GM18526 (cell line): Measurements from ENCODE around the gene LAIR1.

Experiments
- POLR2A ChIP-seq: IDR thresholded peaks from 3 replicates; pipeline ENCODE4 v1.6.1; 2011; ENCODE audit not compliant: insufficient read length; ENCODE audit errors: extremely low read depth

Gene LAIR1

DNA sequence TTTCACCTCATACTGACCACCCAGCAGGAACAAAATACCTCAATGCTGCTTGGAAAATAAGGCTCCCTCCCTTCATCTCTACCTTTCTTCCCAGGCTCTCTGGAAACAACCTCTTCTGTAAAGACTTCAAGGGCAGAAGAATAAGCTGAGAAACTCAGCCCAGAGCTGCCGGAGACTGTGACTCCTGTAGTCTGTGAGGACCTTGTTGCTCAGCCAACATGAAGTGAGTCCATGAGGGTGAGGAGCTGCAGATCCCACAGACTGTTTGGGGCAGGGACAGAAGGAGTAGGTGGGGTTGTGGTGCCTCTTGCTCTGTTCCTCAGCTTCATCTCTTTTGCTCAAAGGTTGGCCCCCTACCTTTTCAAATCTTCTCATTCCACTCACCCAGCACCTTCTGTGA lies 59.6 kb downstream of the LAIR1 start:
- no peak for TF ChIP-seq POLR2A

GRCh38 chr19:54302257-54302656 lies 62.5 kb downstream of the LAIR1 start:
- TF ChIP-seq POLR2A: no peak
